ENCODE measurements around the gene XIRP1.

XIRP1 gene

DNA sequence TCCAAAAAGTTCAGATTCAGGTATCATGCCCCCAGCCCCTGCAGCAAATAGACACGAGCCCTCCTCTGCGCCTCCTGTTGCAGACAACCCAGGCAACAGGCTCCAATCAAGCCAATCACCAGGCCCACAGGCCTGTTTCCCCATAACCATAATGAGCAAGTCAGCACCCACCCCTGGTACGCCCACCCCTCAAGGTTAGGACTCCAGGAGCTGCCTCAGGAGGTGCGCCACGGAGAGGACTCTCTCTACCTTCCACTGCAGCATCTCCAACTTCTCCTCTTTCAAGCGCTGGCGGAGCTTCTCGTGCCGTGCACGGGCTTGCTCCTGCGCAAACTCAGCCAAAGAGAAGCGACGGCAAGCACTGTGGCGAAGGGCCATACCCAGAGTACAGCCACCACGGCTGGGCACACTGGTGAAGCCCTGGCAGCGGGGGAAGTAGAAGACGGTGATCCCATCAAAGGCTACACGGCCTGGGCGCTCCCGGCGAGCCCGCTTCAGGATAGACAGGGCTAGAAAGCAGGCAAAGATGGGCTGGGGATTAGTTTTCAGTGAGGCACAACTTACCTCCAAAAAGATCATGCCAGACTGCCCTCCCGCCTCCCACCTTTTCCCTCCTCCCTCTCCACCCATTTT, 47.5 kb downstream of the XIRP1 start:
- H3K4me3 ChIP-seq (ENCODE audit: low read depth, low read length), result no peak overlapping the region

DNA sequence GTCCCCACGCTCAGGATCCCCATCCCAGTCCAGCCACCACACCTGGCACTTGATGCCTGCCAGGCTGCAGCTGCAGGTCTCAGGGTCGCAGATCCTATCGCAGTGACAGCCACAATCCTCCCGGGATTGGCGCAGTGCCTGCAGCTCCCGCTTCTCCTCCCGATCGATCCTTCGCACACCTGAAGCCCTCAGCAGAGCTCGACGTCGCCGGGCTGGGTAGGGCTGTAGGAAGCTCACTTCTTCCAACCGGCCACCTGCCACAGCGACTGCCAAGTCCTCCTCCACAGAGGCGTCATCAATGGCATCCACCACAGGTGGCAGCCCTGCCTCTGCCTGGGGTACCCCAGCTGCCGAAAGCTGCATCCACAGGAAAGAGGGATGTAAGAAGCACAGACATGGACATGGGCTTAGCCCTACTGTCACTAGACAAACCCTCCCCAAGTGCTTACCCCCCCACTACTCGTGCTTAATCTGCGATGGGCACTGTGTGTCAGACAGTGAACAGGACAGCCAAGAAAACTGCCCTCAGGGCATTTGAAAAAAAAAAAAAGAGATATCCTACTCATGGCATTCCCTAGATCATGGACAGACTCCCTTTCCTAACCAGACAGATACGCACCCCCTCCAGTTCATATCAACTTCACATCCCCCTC, 48.2 kb downstream of the XIRP1 start:
- no peak overlapping the region for H3K4me3 ChIP-seq (ENCODE audit: low read depth, low read length)

DNA sequence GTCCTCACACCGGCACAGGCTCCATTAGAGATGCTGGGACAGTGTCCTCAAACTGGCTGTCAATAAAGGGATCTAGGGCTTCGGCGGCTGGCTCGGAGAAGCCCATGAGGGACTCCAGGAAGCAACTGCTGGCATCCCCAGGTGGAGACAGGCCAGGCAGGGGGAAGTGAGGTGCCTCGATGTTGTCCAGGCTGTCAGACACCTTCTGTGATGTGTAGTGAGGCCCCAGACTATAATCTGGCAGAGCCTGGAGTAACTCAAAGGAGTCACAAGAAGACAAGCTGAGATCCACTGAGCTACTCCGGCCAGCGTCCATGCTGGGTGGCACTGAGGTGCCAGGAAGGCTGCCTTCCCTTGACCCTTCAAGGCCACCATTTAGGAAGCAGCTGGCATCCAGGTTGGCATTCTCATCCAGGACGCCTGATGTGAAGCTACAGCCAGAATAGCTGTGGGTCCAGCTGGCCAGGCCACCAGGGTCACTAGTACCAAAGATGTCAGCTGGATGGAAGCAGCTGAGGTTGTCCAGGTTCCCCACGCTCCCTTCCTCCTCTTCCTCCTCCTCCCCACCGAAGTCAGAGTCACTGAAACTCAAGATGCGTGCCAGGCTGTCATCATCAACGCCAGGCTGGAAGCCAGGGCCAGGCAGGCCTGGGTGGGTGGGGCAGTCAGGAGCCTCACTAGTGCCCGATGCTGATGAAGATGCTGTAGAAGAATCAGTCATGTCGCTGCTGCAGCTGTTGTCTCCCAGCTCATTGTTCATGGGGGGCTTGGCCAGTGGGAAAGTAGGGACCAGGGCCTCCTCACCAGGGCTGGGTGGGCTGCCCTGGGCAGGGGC, 49.1 kb downstream of the XIRP1 start:
- no peak overlapping the region for H3K4me3 ChIP-seq (ENCODE audit: low read depth, low read length)

DNA sequence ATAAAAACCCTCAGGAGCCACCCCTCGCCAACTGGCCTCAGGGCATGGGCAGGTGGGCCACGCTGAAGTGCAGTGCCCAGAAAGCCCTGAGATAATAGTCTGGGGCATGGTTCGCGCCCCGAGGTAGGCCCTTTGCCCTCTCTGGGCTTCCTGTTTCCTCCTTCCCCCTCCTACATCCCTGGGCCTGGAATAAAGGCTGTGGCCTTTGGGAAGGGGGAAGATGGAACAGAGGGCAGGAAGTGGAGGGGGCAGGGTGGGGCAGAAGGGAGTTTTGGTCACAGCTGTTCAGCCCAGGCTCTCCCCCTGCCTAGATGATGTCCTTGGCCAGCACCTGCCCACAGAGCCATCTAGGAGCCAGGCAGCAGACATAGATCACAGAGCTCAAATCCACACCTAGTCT, 50.3 kb downstream of the XIRP1 start:
- no peak overlapping the region for H3K4me3 ChIP-seq (ENCODE audit: low read depth, low read length)

DNA sequence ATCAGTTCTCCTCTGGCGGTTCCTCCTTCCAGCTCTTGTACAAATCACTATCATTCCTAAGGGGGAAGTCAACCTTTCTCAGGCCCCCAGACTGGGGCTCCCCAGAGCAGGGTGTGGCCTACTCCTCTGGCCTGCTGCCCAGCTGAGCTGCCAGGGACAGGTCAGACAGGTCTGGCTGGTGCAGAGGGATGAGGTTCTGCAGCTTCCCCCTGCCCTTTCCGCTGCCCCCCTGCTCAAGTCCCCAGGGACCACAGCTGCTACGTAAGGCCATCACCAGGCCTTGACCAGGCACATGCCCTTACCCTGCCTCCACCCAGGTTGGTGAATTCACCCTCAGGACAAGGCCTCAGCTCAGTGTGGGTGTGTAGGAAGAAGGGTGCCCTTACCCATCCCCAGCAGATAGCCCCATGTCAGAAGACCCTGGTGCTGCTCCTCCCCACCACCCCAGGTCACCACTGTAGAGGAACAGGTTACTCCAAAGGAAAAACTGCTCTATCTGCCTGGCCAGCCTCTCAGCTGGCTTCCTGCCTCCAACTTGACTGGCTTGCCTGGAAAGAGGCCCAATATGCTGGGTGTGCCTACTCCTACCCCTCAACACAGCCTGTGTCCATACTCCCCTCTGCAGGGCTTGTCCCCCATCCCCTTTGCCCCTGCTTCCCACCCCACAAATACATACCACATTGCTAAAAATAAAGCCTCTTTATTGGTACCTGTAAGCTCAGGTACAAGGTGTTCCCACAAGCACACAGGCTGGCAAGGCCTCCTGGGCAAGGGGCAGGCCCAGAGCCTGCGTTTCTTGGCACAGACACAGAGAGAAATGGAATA, 51.0 kb downstream of the XIRP1 start:
- H3K4me3 ChIP-seq (ENCODE audit: low read depth, low read length), result no peak overlapping the region

DNA sequence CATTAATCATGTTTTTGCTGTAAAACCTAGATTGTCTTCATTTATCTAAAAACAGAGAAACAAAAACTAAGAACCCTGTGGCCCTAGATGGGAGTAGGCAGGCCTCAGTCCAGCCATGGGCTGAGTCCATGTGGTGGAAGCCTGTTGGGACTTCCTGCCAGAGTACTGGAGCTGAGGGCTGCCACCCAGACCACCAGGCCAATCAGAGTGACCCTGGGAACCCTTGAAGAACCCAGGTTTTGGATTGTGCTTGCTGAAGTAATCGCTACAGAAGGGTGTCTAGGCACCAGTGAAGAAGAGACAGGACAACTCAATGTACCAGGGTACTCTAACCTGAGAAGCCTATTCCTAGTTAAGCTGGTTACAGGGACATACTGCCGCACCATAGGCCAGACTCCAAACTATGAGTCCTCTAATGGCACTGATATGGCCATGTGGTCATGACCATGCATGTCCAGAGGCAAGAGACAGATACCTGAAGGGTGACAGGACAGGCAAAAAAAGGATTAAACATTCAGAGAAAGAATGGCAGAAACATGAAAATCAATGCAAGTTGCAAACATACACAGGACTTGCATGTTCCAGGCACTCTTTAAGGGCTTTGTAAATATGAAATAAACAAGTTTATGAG, 51.9 kb downstream of the XIRP1 start:
- no peak overlapping the region for H3K4me3 ChIP-seq (ENCODE audit: low read depth, low read length)

DNA sequence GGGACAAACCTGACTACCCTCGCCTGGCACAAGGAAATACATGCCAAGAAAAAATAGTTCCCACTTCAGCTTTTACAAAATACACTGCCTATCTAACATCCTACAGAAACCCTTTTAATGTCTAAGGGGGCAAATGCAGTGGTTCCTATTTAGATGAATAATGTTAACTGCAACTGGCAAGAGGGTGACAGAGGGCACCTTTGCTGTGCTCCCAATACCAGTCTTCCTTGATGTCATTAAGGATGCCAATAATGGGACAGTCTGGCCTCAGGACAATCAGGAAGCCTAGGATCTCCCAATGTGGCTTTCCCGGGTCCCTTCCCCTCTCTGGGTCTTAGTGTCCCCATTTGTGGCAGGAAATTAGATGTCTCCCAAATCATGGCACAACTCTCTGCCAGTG, 53.0 kb downstream of the XIRP1 start:
- H3K4me3 ChIP-seq (ENCODE audit: low read depth, low read length), result no peak overlapping the region

DNA sequence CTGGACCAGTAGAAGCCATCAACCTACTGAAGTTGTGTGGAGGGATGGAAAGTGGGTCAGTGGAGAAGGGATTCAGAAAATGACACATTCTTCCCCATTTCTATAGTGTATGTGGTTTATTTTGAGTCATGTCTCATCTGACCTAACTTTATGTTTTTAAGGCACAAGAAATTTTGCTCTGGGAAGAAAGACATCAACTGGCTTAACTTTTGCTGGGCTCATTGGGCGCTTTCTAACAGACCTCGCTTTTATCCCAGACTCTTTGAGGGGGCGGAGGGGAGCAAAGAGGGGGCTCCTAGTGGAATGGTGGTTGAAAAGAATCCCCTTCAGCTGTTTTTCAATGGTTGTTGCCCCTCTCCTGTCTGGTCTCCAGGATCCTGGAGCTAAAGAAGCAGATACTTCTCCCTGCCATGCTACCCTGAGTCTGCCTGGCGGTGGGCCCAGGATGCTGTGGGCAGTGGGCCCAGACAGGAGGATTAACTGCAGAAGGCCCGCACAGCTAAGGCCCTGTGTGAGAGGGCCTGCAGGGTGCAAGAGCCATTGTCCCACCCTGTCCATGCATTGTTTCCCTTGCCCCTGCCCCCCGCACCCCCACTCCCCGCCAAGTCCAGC, 53.5 kb downstream of the XIRP1 start:
- no peak overlapping the region for H3K4me3 ChIP-seq (ENCODE audit: low read depth, low read length)

DNA sequence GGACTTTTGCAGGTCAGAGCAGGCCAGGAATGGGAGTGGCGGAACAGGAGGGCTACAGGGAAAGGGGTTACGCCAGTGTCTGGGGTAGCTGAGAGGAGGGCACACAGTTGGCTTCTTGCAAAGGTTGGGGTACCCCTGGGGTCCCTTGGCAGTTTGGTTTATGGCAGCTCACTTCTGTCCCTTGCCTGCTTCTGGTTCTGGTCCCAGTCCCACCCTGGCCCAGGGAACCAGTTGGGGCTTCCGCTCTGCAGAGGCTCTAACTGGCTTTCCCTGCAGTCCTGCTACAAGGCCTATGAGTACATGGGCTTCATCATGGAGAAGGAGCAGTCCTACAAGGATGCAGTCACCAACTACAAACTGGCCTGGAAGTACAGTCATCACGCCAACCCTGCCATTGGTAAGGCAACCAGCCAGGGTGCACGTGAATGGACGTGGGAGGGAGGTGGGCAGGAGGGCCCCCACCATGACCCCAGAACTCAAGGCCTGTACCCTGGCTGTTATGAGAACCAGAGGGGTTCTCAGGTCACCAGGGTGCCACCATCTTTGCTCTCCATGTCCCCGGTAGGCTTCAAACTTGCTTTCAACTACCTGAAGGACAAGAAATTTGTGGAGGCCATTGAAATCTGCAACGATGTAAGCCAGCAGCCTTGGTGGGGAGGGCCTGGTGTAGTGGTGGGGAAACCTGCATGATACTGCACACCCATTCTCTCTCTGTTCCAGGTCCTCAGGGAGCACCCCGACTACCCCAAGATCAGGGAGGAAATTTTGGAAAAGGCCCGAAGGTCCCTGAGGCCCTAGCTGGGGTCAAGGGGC, 54.2 kb downstream of the XIRP1 start:
- H3K4me3 ChIP-seq (ENCODE audit: low read depth, low read length), result no peak overlapping the region

DNA sequence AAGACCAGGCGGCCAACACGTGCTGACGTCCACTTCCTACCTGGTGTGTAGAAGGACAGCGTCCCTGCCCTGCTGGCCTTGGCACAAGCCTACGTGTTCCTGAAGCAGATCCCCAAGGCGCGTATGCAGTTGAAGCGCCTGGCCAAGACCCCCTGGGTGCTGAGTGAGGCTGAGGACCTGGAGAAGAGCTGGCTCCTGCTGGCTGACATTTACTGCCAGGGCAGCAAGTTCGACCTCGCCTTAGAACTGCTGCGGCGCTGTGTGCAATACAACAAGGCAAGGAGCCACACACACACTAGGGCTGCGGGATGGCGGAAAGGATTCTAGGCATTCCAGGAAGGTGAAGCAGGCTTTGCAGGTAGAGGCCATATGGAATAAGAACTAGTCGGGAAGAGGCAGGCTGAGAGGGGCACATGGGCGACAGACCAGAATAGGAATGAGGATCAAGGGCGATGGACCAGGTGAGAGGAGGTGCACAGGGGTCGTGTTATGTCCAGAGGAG, 54.9 kb downstream of the XIRP1 start:
- no peak overlapping the region for H3K4me3 ChIP-seq (ENCODE audit: low read depth, low read length)

DNA sequence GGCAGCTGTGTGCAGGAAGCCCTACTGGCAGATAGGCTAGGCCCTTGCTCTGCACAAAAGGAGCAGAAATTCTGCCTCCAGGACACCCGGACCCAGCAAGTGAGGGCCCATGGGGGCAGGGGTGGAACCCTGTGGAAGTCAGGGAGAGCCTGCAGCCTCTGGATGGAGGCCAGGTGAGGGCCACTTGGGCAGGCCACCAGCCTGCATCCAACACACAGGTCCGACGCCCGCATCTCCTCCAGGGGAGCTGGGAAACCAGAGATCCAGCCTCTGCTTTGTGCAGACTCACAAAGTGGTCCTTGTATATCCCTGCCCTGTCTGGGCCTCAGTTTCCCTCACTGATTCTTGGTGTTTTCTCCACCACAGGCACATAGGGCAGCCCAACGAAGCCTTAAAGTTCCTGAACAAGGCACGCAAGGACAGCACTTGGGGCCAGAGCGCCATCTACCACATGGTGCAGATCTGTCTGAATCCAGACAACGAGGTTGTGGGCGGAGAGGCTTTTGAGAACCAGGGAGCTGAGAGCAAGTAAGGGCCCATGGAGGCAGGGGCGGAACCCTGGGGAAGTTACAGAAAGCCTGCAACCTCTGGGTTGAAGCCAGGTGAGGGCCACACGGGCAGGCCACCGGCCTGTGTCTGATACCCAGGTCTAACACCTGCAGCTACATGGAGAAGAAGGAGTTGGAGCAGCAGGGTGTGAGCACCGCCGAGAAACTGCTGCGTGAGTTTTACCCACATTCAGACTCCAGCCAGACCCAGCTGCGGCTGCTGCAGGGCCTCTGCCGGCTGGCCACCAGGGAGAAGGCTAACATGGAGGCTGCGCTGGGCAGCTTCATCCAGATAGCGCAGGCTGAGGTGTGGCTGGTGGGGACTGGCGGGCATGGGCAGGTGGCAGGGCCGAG, 55.6 kb downstream of the XIRP1 start:
- no peak overlapping the region for H3K4me3 ChIP-seq (ENCODE audit: low read depth, low read length)

DNA sequence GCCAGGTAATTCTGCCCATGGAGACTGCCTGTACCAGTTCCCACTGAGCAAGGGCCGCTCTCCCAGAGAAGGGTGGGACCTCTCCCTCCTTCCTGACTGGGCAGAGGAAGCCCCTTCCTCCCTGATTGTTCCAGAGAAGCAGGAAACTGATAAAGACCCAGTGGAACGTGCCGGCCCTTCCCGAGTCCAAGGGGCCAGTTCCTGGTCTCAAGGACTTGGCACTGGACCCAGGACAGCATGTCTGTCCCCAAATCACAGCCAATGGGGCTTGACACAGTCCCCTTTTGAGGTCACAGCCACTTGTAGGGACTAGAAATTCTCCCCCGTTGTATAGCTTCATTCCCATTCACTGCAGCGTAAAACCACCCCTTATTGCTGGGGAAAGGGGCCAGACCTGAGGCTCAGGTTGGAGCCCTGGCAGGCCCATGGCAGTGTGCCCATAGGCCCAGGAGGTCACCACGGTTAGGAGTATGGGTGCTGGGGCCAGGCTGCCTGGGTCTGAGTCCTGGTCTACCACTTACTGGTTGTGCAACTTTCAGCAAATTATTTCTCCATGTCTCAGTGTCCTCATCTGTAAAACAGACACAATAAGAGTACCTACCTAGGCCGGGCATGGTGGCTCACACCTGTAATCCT, 57.1 kb downstream of the XIRP1 start:
- H3K4me3 ChIP-seq (ENCODE audit: low read depth, low read length), result no peak overlapping the region

DNA sequence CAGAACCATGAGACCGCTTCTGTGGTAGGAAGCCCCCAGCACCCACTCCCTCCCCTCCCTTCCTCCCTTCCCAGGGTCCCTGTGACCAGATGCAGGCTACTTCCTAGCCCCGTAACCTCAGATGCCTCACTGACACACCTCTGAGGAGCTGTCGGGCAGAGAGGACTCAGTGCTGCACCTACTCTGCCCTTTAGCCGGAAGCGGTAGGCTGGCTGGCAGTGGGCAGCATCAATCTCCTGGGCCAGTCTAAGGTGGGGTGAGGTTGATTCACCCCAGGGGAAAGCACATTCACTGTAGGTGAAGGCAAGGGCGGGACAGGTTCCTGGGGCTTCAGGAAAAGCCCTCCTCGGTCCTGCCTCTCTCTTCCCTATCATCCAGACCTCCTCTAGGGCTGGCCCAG, 58.1 kb downstream of the XIRP1 start:
- H3K4me3 ChIP-seq (ENCODE audit: low read depth, low read length), result no peak overlapping the region

DNA sequence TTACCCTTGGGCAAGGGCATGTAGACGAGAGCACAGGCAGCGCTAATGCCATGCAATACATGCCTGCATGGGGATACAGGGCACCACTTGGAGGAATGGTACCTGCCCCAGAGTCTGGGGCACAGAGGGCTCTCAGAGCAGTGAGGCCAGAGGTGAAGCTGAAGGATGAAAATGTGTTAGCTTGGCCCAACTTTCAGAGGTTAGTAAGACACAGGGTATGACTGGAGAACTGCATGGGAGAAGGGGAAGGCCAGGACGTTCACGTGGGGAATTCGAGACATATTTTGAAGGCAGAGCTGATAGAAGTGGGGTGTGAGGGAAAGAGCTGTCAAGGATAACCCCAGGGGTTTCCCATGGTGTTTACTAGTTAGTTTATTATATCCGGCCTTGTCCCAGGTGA, 58.6 kb downstream of the XIRP1 start:
- no peak overlapping the region for H3K4me3 ChIP-seq (ENCODE audit: low read depth, low read length)

Data from iPS-11a (cell line).